Stimulated activated CD8-positive, alpha-beta memory T cell treated with anti-CD3 and anti-CD28 coated beads, Interleukin-12 subunit alpha, Interleukin-12 subunit beta, amount 100 ng/mL, for 1 hour (primary cell): ENCODE data around the gene SH3BP2.

Experiments
- DNase-seq: peaks from one replicate; pipeline ENCODE4 v3.0.0-alpha.2; 2020; ENCODE audit warnings: low read depth

SH3BP2 gene

GRCh38 chr4:2832981-2833670, 40.2 kb downstream of the SH3BP2 start:
- no peak for DNase-seq

GRCh38 chr4:2833671-2834000, 40.8 kb downstream of the SH3BP2 start:
- no peak for DNase-seq

GRCh38 chr4:2834001-2834921, 41.4 kb downstream of the SH3BP2 start:
- no peak for DNase-seq

- DNase-seq, result no peak
Observed at GRCh38 chr4:2835978-2836377, 43.1 kb downstream of the SH3BP2 start.

- no peak for DNase-seq
Observed at GRCh38 chr4:2836391-2836859, 43.5 kb downstream of the SH3BP2 start.

- no peak for DNase-seq
Observed at GRCh38 chr4:2837110-2837903, 44.4 kb downstream of the SH3BP2 start.

GRCh38 chr4:2837904-2838496, 45.1 kb downstream of the SH3BP2 start:
- peak; percentile 51 for DNase-seq

- no peak for DNase-seq
Observed at GRCh38 chr4:2839060-2839459, 46.2 kb downstream of the SH3BP2 start.

- DNase-seq, result no peak
Observed at GRCh38 chr4:2842687-2843262, 49.9 kb downstream of the SH3BP2 start.

- DNase-seq, result peak; percentile 89
Observed at GRCh38 chr4:2843263-2843940, 50.5 kb downstream of the SH3BP2 start, which contains the start of gene ADD1. Gene ADD1 (plus strand): TSS chr4:2843844. CDS start chr4:2875916, 32,072 bp downstream.

GRCh38 chr4:2843941-2844584, 51.2 kb downstream of the SH3BP2 start:
- DNase-seq, result no peak

- no peak for DNase-seq
Observed at GRCh38 chr4:2846172-2846571, 53.3 kb downstream of the SH3BP2 start.

GRCh38 chr4:2847302-2847871, 54.5 kb downstream of the SH3BP2 start:
- DNase-seq, result no peak

GRCh38 chr4:2848449-2848848, 55.6 kb downstream of the SH3BP2 start:
- no peak for DNase-seq

- no peak for DNase-seq
Observed at GRCh38 chr4:2849267-2850152, 56.6 kb downstream of the SH3BP2 start.

- no peak for DNase-seq
Observed at GRCh38 chr4:2850966-2851798, 58.3 kb downstream of the SH3BP2 start.

GRCh38 chr4:2852481-2852921, 59.6 kb downstream of the SH3BP2 start:
- DNase-seq, result no peak

- DNase-seq, result no peak
Observed at GRCh38 chr4:2855584-2855983, 62.7 kb downstream of the SH3BP2 start.
